22Rv1 (cell line): Measurements from ENCODE around the gene JUP.
"Not testable (repeated sequence)": the region's sequence is repeated elsewhere in the genome, so short reads cannot be mapped to it uniquely, and the experiment has no call there.

Experiments used
- CTCF ChIP-seq: fragments of 450-650 bp; IDR thresholded peaks from 2 replicates; pipeline ENCODE4 v1.5.1; 2017; ENCODE audit warnings: mild to moderate bottlenecking
- ZFX ChIP-seq: fragments of 450-650 bp; IDR thresholded peaks from 2 replicates; pipeline ENCODE4 v1.6.1; 2017; ENCODE audit warnings: antibody characterized with exemption, borderline replicate concordance

- TF ChIP-seq CTCF, ZFX: not testable (repeated sequence)
These were observed 43.5 kb upstream of the JUP start for GRCh38 chr17:41829961-41830360.
